OCI-LY1 (cell line): ENCODE measurements around the gene TRPM2.

ENCODE experiments used
- H2AFZ ChIP-seq: fragments of 200-600 bp; sonication (generic), shearing (Covaris generic); 2 replicates; pipeline ENCODE4 v1.6.0; 2014; ENCODE audit warnings: antibody characterized with exemption, mild to moderate bottlenecking, low read length
- H3F3A ChIP-seq: fragments of 200-600 bp; sonication (generic), shearing (Covaris generic); 2 replicates; pipeline ENCODE4 v1.6.0; 2014; ENCODE audit warnings: mild to moderate bottlenecking, antibody characterized with exemption, low read length, moderate library complexity; ENCODE audit not compliant: insufficient read depth
- H3K27ac ChIP-seq: fragments of 200-600 bp; sonication (generic); 2 replicates; pipeline ENCODE4 v1.5.1; 2014; ENCODE audit warnings: low read length, mixed run types, mild to moderate bottlenecking, low read depth; ENCODE audit not compliant: poor library complexity, severe bottlenecking
- H3K27me3 ChIP-seq: fragments of 200-600 bp; sonication (generic); 2 replicates; pipeline ENCODE4 v1.6.0; 2014; ENCODE audit warnings: antibody characterized with exemption, mild to moderate bottlenecking, low read length, moderate library complexity; ENCODE audit not compliant: insufficient read depth
- H3K36me3 ChIP-seq: fragments of 200-600 bp; sonication (generic); 2 replicates; pipeline ENCODE4 v1.6.1; 2014; ENCODE audit warnings: mild to moderate bottlenecking, antibody characterized with exemption, low read length, moderate library complexity, mixed read lengths; ENCODE audit not compliant: insufficient read depth
- H3K4me1 ChIP-seq: fragments of 200-600 bp; sonication (generic); 2 replicates; pipeline ENCODE4 v1.5.1; 2014; ENCODE audit warnings: mild to moderate bottlenecking, low read length, moderate library complexity; ENCODE audit not compliant: insufficient read depth, severe bottlenecking
- H3K4me2 ChIP-seq: fragments of 200-600 bp; sonication (generic), shearing (Covaris generic); 2 replicates; pipeline ENCODE4 v1.6.1; 2014; ENCODE audit warnings: low read length
- H3K4me3 ChIP-seq: fragments of 200-600 bp; sonication (generic); 2 replicates; pipeline ENCODE4 v1.5.1; 2014; ENCODE audit warnings: low read length, low read depth, mild to moderate bottlenecking, mixed read lengths; ENCODE audit not compliant: poor library complexity, severe bottlenecking
- H3K79me2 ChIP-seq: fragments of 200-600 bp; shearing (Covaris generic); 2 replicates; pipeline ENCODE4 v1.6.1; 2016; ENCODE audit warnings: mixed run types, low read length, mixed read lengths; ENCODE audit not compliant: insufficient read depth
- H3K9ac ChIP-seq: fragments of 200-600 bp; sonication (generic), shearing (Covaris generic); 2 replicates; pipeline ENCODE4 v1.6.1; 2014; ENCODE audit warnings: mild to moderate bottlenecking, low read length, mixed read lengths
- H3K9me2 ChIP-seq: fragments of 200-600 bp; sonication (generic), shearing (Covaris generic); 2 replicates; pipeline ENCODE4 v1.6.1; 2014; ENCODE audit warnings: low read depth, mild to moderate bottlenecking, low read length, mixed read lengths
- H3K9me3 ChIP-seq: fragments of 200-600 bp; shearing (Covaris generic); 2 replicates; pipeline ENCODE4 v1.6.1; 2014; ENCODE audit warnings: low read length, mixed read lengths
- H4K20me1 ChIP-seq: fragments of 200-600 bp; sonication (generic), shearing (Covaris generic); 2 replicates; pipeline ENCODE4 v1.6.0; 2016; ENCODE audit warnings: mild to moderate bottlenecking, low read length; ENCODE audit not compliant: insufficient read depth
- EZH2 ChIP-seq: fragments of 200-600 bp; sonication (generic), shearing (Covaris generic); IDR thresholded peaks from 2 replicates; pipeline ENCODE4 v1.8.0; 2017; ENCODE audit warnings: borderline replicate concordance, mixed run types, mild to moderate bottlenecking, antibody characterized with exemption, low read length, moderate library complexity, mixed read lengths
- TF ChIP-seq, protein P1 (sequence below): fragments of 200-600 bp; sonication (generic), shearing (Covaris generic); IDR thresholded peaks from 2 replicates; pipeline ENCODE4 v1.5.1; 2017; ENCODE audit warnings: mild to moderate bottlenecking, antibody characterized with exemption, low read length, moderate library complexity, mixed read lengths

The TRPM2 gene

DNA sequence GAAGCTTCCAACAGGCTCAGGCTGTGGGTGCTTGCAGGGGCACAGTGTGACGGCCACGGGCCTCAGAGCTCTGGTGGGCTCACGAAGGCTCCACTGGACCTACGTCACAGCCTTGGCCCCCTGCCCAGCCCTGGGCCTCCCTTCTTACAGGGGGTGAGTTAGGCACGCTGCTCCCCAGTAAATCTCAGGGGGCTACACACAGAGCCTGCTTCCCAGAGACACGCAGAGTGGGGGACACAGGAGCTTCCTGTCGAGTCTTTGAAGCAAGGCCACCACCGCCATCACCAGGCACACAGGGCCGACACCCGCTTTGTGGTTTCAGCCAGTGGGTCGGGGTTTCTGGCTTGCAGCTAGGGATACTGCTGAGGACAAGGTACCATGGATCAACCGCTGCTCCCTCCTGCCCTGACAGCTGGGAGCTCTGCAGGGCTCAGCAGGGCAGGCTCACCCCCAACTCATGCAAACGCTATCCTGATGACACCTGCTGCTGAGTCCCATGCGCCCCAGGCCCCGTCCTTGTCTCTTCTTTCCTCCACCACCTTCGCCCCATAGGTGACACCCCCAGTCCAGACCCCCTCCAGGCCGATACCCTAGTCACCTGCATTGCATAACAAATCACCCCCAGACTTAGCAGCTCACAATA, 8.8 kb upstream of the TRPM2 start:
- Histone ChIP-seq H3K9me2 (no peaks in the 10 kb centered on the region), H3K36me3 (no peaks in the 10 kb centered on the region), H3K9me3 (no peaks in the 10 kb centered on the region), H3K4me2 (no peak overlapping the region), H3K79me2 (no peaks in the 10 kb centered on the region), H3K27ac (no peak overlapping the region), H3K27me3 (no peaks in the 10 kb centered on the region; the same call in 1 of the 2 replicates), H3K9ac (no peak overlapping the region), H4K20me1 (no peaks in the 10 kb centered on the region), H3K4me1 (peaks cover 7% of the 10 kb centered on the region), H3F3A (no peaks in the 10 kb centered on the region), H2AFZ (no peak overlapping the region), H3K4me3 (no peak overlapping the region)
- TF ChIP-seq EZH2: no peak
- TF ChIP-seq, protein P1, sequence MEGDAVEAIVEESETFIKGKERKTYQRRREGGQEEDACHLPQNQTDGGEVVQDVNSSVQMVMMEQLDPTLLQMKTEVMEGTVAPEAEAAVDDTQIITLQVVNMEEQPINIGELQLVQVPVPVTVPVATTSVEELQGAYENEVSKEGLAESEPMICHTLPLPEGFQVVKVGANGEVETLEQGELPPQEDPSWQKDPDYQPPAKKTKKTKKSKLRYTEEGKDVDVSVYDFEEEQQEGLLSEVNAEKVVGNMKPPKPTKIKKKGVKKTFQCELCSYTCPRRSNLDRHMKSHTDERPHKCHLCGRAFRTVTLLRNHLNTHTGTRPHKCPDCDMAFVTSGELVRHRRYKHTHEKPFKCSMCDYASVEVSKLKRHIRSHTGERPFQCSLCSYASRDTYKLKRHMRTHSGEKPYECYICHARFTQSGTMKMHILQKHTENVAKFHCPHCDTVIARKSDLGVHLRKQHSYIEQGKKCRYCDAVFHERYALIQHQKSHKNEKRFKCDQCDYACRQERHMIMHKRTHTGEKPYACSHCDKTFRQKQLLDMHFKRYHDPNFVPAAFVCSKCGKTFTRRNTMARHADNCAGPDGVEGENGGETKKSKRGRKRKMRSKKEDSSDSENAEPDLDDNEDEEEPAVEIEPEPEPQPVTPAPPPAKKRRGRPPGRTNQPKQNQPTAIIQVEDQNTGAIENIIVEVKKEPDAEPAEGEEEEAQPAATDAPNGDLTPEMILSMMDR: no peak

DNA sequence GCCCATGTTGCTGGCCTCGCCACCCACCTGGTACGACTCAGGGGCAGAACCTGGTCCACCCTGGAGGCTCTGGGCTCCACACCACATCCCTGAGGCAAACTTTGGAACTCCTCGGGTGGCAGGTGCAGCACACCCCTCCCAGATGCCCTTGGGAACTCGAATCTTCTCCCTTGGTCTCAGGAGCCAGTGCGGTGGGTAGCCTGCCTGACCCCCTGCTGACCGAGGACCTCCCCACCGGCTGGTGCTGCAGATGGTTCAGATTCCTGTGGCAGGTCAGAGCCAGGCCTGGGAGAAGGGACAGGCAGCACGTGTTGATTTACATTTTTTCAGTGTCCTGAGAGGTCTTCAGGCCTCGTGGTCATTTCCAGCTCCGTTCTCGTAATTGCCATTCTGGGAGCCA, 7.9 kb upstream of the TRPM2 start:
- no peak for TF ChIP-seq EZH2
- TF ChIP-seq, protein P1: no peak
- Histone ChIP-seq H3F3A (no peaks in the 10 kb centered on the region), H3K4me2 (no peak overlapping the region), H3K79me2 (no peaks in the 10 kb centered on the region), H3K27ac (no peak overlapping the region), H3K36me3 (no peaks in the 10 kb centered on the region), H3K9me3 (no peaks in the 10 kb centered on the region), H2AFZ (no peak overlapping the region), H3K27me3 (no peaks in the 10 kb centered on the region; the same call in 1 of the 2 replicates), H3K9me2 (no peaks in the 10 kb centered on the region), H3K4me1 (no peaks in the 10 kb centered on the region), H3K9ac (no peak overlapping the region), H4K20me1 (no peaks in the 10 kb centered on the region), H3K4me3 (no peak overlapping the region)

DNA sequence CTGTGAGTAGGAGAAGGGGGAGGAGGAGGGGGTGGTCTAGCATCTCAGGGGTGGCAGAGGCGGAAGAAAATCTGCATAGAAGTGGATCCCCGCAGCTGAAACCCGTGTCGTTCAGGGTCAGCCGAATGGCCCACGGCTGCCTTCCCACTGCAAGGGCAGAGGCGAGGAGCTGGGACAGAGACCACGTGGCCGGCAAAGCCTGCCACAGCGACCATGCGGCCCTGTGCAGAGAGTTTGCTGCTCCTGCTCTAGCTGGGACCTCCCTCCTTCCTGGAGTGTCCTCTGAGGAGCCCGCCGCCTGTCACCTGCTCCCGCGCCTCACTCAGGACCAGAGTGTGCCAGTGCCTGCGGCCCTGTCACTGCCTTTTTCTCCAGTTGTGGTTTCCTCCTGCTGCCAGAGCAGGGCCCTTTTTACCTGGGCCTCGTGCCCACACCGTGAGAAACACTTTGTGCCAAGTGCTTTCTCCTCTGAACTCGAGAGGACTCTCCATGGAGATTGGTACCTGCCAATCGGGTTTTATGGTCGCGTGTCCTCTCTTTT, 5.4 kb upstream of the TRPM2 start:
- H3K27me3 ChIP-seq: no peaks in the 10 kb centered on the region; the same call in 1 of the 2 replicates
- TF ChIP-seq, protein P1: no peak
- no peak for TF ChIP-seq EZH2
- no peak overlapping the region for H3K27ac ChIP-seq
- no peaks in the 10 kb centered on the region for H3K4me1 ChIP-seq
- no peak overlapping the region for H3K4me2 ChIP-seq
- no peak overlapping the region for H3K9ac ChIP-seq
- H3K36me3 ChIP-seq: no peaks in the 10 kb centered on the region
- no peaks in the 10 kb centered on the region for H3K9me3 ChIP-seq
- no peaks in the 10 kb centered on the region for H4K20me1 ChIP-seq
- H3K79me2 ChIP-seq: no peaks in the 10 kb centered on the region
- H2AFZ ChIP-seq: no peak overlapping the region
- H3F3A ChIP-seq: no peaks in the 10 kb centered on the region
- H3K9me2 ChIP-seq: no peaks in the 10 kb centered on the region
- no peak overlapping the region for H3K4me3 ChIP-seq
